Smooth muscle cell (in vitro differentiated cells): ENCODE measurements around the gene PSMB7. TPM values are rescaled to one million over a fixed set of nuclear protein-coding genes. Genes with fewer than 3 reads are reported as not detected.

Experiments
- DNase-seq: peaks from one replicate; lab custom pipeline; 2025; ENCODE audit not compliant: unreplicated experiment; lab: John Stamatoyannopoulos, UW
- H2AFZ ChIP-seq: fragments of 200-600 bp; sonication (generic); 2 replicates; pipeline ENCODE4 v1.6.0; 2016; ENCODE audit warnings: antibody characterized with exemption, low read depth, mild to moderate bottlenecking
- H3F3A ChIP-seq: fragments of 200-600 bp; sonication (generic); 2 replicates; pipeline ENCODE4 v1.6.0; 2017; ENCODE audit warnings: antibody characterized with exemption, low read depth
- H3K27ac ChIP-seq: fragments of 200-600 bp; sonication (generic); 2 replicates; pipeline ENCODE4 v1.5.1; 2016; ENCODE audit warnings: low read depth, mild to moderate bottlenecking
- H3K27me3 ChIP-seq: fragments of 200-600 bp; sonication (generic); 2 replicates; pipeline ENCODE4 v1.6.1; 2016; ENCODE audit warnings: low read depth, mild to moderate bottlenecking
- H3K36me3 ChIP-seq: fragments of 200-600 bp; sonication (generic); 2 replicates; pipeline ENCODE4 v1.5.1; 2016; ENCODE audit warnings: low read depth
- H3K4me1 ChIP-seq: fragments of 200-600 bp; sonication (generic); 2 replicates; pipeline ENCODE4 v1.5.1; 2016; ENCODE audit warnings: low read depth
- H3K4me2 ChIP-seq: fragments of 200-600 bp; sonication (generic); 2 replicates; pipeline ENCODE4 v1.6.0; 2016; ENCODE audit warnings: mild to moderate bottlenecking
- H3K4me3 ChIP-seq: fragments of 200-600 bp; sonication (generic); 2 replicates; pipeline ENCODE4 v1.5.1; 2016; ENCODE audit warnings: mild to moderate bottlenecking
- H3K79me2 ChIP-seq: fragments of 200-600 bp; sonication (generic); 2 replicates; pipeline ENCODE4 v1.6.0; 2016; ENCODE audit warnings: low read depth, mild to moderate bottlenecking
- H3K9ac ChIP-seq: fragments of 200-600 bp; sonication (generic); 2 replicates; pipeline ENCODE4 v1.6.0; 2016; ENCODE audit warnings: low read depth
- H3K9me3 ChIP-seq: fragments of 200-600 bp; sonication (generic); replicated peaks from 2 replicates; pipeline ENCODE4 v1.5.1; 2016; ENCODE audit warnings: low read depth
- H4K20me1 ChIP-seq: fragments of 200-600 bp; sonication (generic); 2 replicates; pipeline ENCODE4 v1.6.0; 2016; ENCODE audit warnings: low read depth
- CTCF ChIP-seq: fragments of 200-600 bp; sonication (generic); IDR thresholded peaks from 2 replicates; pipeline ENCODE4 v1.5.1; 2017; ENCODE audit warnings: borderline replicate concordance, mild to moderate bottlenecking, antibody characterized with exemption; ENCODE audit not compliant: insufficient read depth, poor library complexity, severe bottlenecking
- WGBS: methylation state at CpG from one replicate; pipeline ENCODE4 v1.1.7; 2016; ENCODE audit warnings: low lambda C conversion rate; 5-methylcytosine and 5-hydroxymethylcytosine counted together
- polyA plus RNA-seq: library from polyadenylated mRNA; unstranded; fragments of >200 nt; fragmentation: Nextera tagmentation; extraction: Ambion mirVana; gene quantifications from 2 replicates; pipeline ENCODE4 v1.2.1, GENCODE V29; 2016
- total RNA-seq: library from RNA; depleted of rRNA; stranded (reverse); fragments of >200 nt; gene quantifications from 2 replicates; pipeline ENCODE4 v1.2.3, GENCODE V29; 2014

PSMB7 gene
- total and polyA plus RNA-seq, 2 experiments from 2014 or later: 246 to 302 TPM

DNA sequence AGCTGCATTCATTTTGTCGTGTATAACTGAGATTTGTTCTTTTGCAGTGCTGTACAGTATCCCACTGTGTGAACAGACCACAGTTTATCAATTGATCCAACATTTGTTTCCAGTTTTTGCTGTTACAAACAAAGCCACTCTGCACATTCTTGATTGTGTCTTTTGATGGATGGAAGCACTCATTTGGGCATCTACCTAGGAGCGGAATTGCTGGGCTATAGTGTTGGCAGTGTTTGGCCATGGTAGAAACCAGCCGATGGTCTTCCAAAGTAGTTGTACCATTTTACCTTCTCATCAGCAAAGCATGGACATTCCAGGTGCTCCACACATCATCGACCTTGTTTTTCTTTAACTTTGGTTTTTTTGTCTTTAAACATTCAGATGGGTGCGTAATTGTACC, 77.7 kb downstream of the PSMB7 start:
- Histone ChIP-seq H3K4me2 (no peak overlapping the region), H4K20me1 (peaks cover 63% of the 10 kb centered on the region), H2AFZ (no peak overlapping the region), H3K36me3 (peaks cover 13% of the 10 kb centered on the region), H3K9me3 (no peaks in the 10 kb centered on the region), H3K27ac (no peak overlapping the region), H3K9ac (no peak overlapping the region), H3K4me3 (no peak overlapping the region), H3K4me1 (peaks cover 2% of the 10 kb centered on the region), H3K79me2 (no peaks in the 10 kb centered on the region), H3K27me3 (no peaks in the 10 kb centered on the region), H3F3A (no peaks in the 10 kb centered on the region)
- DNase-seq: no peak
- WGBS: 96% methylated on average over 5 of the region's 5 CpGs
- no peak for TF ChIP-seq CTCF

- Histone ChIP-seq H3K4me3 (no peak overlapping the region), H3K4me1 (no peaks in the 10 kb centered on the region), H3K4me2 (no peak overlapping the region), H2AFZ (no peak overlapping the region), H3K36me3 (peaks cover 13% of the 10 kb centered on the region), H4K20me1 (peaks cover 60% of the 10 kb centered on the region), H3K9me3 (no peaks in the 10 kb centered on the region), H3F3A (no peaks in the 10 kb centered on the region), H3K9ac (no peak overlapping the region), H3K27ac (no peak overlapping the region), H3K27me3 (no peaks in the 10 kb centered on the region), H3K79me2 (no peaks in the 10 kb centered on the region)
- WGBS: 87% methylated on average over 14 of the region's 14 CpGs
- TF ChIP-seq CTCF: no peak
- no peak for DNase-seq
Observed at GRCh38 chr9:124335320-124335707, 79.9 kb downstream of the PSMB7 start.

DNA sequence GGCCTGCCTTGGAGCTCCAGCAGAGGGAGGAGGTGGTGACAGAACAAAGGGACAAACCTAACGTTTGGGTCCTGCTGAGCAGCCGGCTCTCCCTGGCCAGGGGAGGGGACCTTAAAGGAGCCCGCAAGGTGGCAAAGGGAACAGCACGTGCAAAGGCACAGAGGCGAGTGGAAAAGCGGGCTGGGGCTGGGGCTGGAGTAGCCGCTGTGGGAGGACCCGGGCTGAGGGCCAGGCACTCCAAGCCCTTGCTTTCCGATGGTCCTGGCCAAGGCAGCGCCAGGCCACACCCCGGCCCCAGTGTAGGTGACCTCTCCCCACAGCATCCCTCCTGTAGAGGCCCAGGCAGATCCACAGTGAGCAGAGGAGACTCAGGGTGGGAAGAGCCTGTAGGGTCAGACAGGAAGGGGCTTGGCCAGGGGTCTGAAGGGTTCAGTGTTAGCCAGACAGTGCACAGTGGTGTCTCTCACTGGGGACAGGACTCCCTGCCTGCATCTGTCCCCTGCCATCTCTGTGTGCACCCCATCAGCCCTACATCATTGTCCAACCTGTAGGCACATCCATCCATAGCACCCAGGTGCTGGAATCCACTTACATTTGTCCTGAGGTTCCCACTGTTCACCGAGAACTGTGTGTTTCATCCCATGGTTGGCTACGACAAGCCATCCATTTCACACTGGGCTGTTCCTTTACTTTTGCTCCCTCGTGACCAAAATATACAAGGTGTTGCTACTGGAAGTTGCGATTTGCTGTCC, 80.5 kb downstream of the PSMB7 start:
- Histone ChIP-seq H3F3A (no peaks in the 10 kb centered on the region), H3K79me2 (no peaks in the 10 kb centered on the region), H2AFZ (no peak overlapping the region), H3K27ac (no peak overlapping the region), H3K4me3 (no peak overlapping the region), H3K4me1 (no peaks in the 10 kb centered on the region), H3K36me3 (peaks cover 13% of the 10 kb centered on the region), H4K20me1 (peaks cover 61% of the 10 kb centered on the region), H3K27me3 (no peaks in the 10 kb centered on the region), H3K9ac (no peak overlapping the region), H3K9me3 (no peaks in the 10 kb centered on the region), H3K4me2 (no peak overlapping the region)
- 93% methylated on average over 15 of the region's 15 CpGs for WGBS
- TF ChIP-seq CTCF: no peak
- no peak for DNase-seq

DNA sequence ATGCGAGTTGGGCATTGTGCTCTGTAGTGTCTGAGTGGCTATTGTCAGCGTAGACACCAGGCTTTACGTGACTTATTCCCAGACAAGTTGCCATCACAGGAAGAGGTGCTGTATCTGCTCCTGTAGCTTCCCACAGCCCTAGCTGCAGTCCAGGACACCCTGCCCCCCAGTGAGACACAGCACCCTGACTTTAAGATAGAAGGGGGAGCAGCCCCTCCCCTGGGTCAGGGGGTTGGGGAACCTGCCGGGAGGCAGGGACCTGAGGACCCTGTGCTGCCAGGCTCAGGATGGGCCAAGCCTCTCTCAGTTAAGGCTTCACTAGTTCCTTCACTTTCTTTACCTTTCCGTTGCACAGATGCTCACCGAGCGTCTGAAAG, 82.1 kb downstream of the PSMB7 start:
- no peak overlapping the region for H3K9ac ChIP-seq
- no peaks in the 10 kb centered on the region for H3F3A ChIP-seq
- H3K27me3 ChIP-seq: no peaks in the 10 kb centered on the region
- H3K27ac ChIP-seq: no peak overlapping the region
- WGBS: 100% methylated on average over 7 of the region's 7 CpGs
- no peak for DNase-seq
- H2AFZ ChIP-seq: no peak overlapping the region
- H3K9me3 ChIP-seq: no peaks in the 10 kb centered on the region
- no peaks in the 10 kb centered on the region for H3K4me1 ChIP-seq
- peaks cover 66% of the 10 kb centered on the region for H4K20me1 ChIP-seq
- no peak overlapping the region for H3K4me3 ChIP-seq
- no peaks in the 10 kb centered on the region for H3K79me2 ChIP-seq
- TF ChIP-seq CTCF: no peak
- peaks cover 13% of the 10 kb centered on the region for H3K36me3 ChIP-seq
- H3K4me2 ChIP-seq: no peak overlapping the region
